Brain microvascular endothelial cell (primary cell): ENCODE results near the gene EPB41L5.

Experiments used
- DNase-seq: peaks from one replicate; pipeline ENCODE4 v3.0.0-alpha.2; 2020
- H3K27ac ChIP-seq: fragments of 250-450 bp; sonication (Bioruptor Pico); 2 replicates; pipeline ENCODE4 v1.5.1; 2020; ENCODE audit warnings: mild to moderate bottlenecking, moderate library complexity
- H3K27me3 ChIP-seq: fragments of 250-450 bp; sonication (Bioruptor Pico); replicated peaks from 2 replicates; pipeline ENCODE4 v1.5.1; 2020; ENCODE audit warnings: mild to moderate bottlenecking
- H3K36me3 ChIP-seq: fragments of 250-450 bp; sonication (Bioruptor Pico); replicated peaks from 2 replicates; pipeline ENCODE4 v1.5.1; 2020; ENCODE audit warnings: mild to moderate bottlenecking
- H3K4me3 ChIP-seq: 2 replicates; pipeline ENCODE4 v1.5.1; 2011; ENCODE audit warnings: low read depth, mild to moderate bottlenecking, control low read depth, low read length, moderate library complexity
- CTCF ChIP-seq: IDR thresholded peaks from 2 replicates; pipeline ENCODE4 v1.5.1; 2011; ENCODE audit warnings: low read depth, mild to moderate bottlenecking, moderate library complexity, low read length, control low read depth, inconsistent platforms; ENCODE audit errors: missing control alignments
- in situ Hi-C: cut with HindIII; loops from 2 replicates; pipeline ENCODE4 v1.10.0; 2017; ENCODE audit warnings: low sequenced_read_pairs, low pct_ligation_motif_present

The EPB41L5 gene

GRCh38 chr2:120001471-120001870 lies 11.4 kb upstream of the EPB41L5 start:
- no peak overlapping the region for H3K4me3 ChIP-seq
- H3K36me3 ChIP-seq, result no peaks in the 10 kb centered on the region
- DNase-seq, result no peak
- no peak for TF ChIP-seq CTCF
- in situ Hi-C loops, result no loop called here
- H3K27ac ChIP-seq, result no peak overlapping the region
- no peaks in the 10 kb centered on the region for H3K27me3 ChIP-seq

GRCh38 chr2:120004254-120004653 lies 8.6 kb upstream of the EPB41L5 start:
- H3K27me3 ChIP-seq, result no peaks in the 10 kb centered on the region
- H3K4me3 ChIP-seq, result no peak overlapping the region
- no peak for TF ChIP-seq CTCF
- in situ Hi-C loops, result no loop called here
- H3K36me3 ChIP-seq, result no peaks in the 10 kb centered on the region
- no peak overlapping the region for H3K27ac ChIP-seq
- no peak for DNase-seq

GRCh38 chr2:120005834-120006521 lies 6.9 kb upstream of the EPB41L5 start:
- H3K27ac ChIP-seq, result no peak overlapping the region
- H3K4me3 ChIP-seq, result no peak overlapping the region
- in situ Hi-C loops, result no loop called here
- no peaks in the 10 kb centered on the region for H3K36me3 ChIP-seq
- H3K27me3 ChIP-seq, result no peaks in the 10 kb centered on the region
- TF ChIP-seq CTCF, result no peak
- DNase-seq, result no peak

- in situ Hi-C loops, result no loop called here
- H3K4me3 ChIP-seq, result no peak overlapping the region
Measured at GRCh38 chr2:120007851-120008250, 5.0 kb upstream of the EPB41L5 start.

GRCh38 chr2:120012363-120012762 lies 514 bp upstream of the EPB41L5 start:
- Histone ChIP-seq H3K27me3 (no peaks in the 10 kb centered on the region), H3K36me3 (no peaks in the 10 kb centered on the region), H3K27ac (no peak overlapping the region), H3K4me3 (peak overlapping the region; percentile 77)
- in situ Hi-C loops, result no loop called here
- TF ChIP-seq CTCF, result no peak
- no peak for DNase-seq

More at GRCh38 chr2:120007851-120008250, 5.0 kb upstream of the EPB41L5 start:
- no peak overlapping the region for H3K27ac ChIP-seq
- no peak for DNase-seq
- no peaks in the 10 kb centered on the region for H3K27me3 ChIP-seq
- no peak for TF ChIP-seq CTCF
- H3K36me3 ChIP-seq, result no peaks in the 10 kb centered on the region

GRCh38 chr2:120013597-120014223 lies 833 bp downstream of the EPB41L5 start:
- Histone ChIP-seq H3K27ac (no peak overlapping the region), H3K36me3 (no peaks in the 10 kb centered on the region), H3K4me3 (peak overlapping the region; percentile 77), H3K27me3 (no peaks in the 10 kb centered on the region)
- no peak for TF ChIP-seq CTCF
- no peak for DNase-seq
- in situ Hi-C loops, result no loop called here
